Body of pancreas (tissue), 4 donors: ENCODE data around the gene HNRNPM.

Experiments
- POLR2A ChIP-seq, 3 donors: fragments of 450-650 bp; IDR thresholded peaks; one replicate each; pipeline ENCODE4 v1.6.1; 2016; ENCODE audit warnings: antibody characterized with exemption in 3 of 3, mild to moderate bottlenecking in 2 of 3
- TF ChIP-seq, protein P1 (sequence below), 7 experiments: fragments of 450-650 bp in 4 of 7; fragments of 200-600 bp in 3 of 7; sonication (generic) in 3 of 7; IDR thresholded peaks; one replicate each; pipeline ENCODE4 v1.5.1; 2016 to 2019; ENCODE audit warnings: antibody characterized with exemption in 7 of 7

DNA sequence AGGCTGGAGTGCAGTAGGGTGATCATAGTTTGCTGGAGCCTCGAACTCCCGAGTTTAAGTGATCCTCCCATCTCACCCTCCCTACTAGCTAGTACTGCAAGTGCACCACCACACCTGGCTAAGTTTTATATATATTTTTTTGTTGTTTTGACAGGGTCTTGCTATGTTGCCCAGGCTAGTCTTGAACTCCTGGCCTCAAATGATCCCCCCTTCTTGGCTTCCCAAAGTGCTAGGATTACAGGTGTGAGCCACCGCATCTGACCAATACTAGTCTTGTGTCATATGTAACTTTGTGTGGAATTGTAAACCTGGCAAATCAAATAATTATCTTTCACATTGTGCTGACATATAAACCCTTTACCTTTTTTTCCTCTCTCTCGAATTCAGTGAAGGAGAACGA is 10.2 kb downstream of the HNRNPM start:
- TF ChIP-seq, protein P1, sequence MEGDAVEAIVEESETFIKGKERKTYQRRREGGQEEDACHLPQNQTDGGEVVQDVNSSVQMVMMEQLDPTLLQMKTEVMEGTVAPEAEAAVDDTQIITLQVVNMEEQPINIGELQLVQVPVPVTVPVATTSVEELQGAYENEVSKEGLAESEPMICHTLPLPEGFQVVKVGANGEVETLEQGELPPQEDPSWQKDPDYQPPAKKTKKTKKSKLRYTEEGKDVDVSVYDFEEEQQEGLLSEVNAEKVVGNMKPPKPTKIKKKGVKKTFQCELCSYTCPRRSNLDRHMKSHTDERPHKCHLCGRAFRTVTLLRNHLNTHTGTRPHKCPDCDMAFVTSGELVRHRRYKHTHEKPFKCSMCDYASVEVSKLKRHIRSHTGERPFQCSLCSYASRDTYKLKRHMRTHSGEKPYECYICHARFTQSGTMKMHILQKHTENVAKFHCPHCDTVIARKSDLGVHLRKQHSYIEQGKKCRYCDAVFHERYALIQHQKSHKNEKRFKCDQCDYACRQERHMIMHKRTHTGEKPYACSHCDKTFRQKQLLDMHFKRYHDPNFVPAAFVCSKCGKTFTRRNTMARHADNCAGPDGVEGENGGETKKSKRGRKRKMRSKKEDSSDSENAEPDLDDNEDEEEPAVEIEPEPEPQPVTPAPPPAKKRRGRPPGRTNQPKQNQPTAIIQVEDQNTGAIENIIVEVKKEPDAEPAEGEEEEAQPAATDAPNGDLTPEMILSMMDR (IDR thresholded peaks at IDR 0.05): no peak
- TF ChIP-seq POLR2A (IDR thresholded peaks at IDR 0.05): no peak
